Tibial nerve (tissue), 4 donors: Measurements from ENCODE around the gene TEP1.

Experiments
- CTCF ChIP-seq, 5 experiments: fragments of 200-600 bp in 3 of 5; fragments of 450-650 bp in 2 of 5; sonication (generic) in 3 of 5; IDR thresholded peaks; one replicate each; pipeline ENCODE4 v1.5.1; 2016 to 2019; ENCODE audit warnings: antibody characterized with exemption in 5 of 5, mild to moderate bottlenecking in 3 of 5, moderate library complexity in 2 of 5
- EP300 ChIP-seq, 2 donors: sonication (generic); formaldehyde crosslinking; IDR thresholded peaks; one replicate each; pipeline ENCODE4 v1.6.1; 2017; ENCODE audit warnings: antibody characterized with exemption in 2 of 2, mild to moderate bottlenecking in 1 of 2
- POLR2A ChIP-seq, 2 donors: fragments of 450-650 bp; IDR thresholded peaks; one replicate each; pipeline ENCODE4 v1.6.1; 2017; ENCODE audit warnings: antibody characterized with exemption in 2 of 2, mild to moderate bottlenecking in 2 of 2, moderate library complexity in 2 of 2

GRCh38 chr14:20383636-20384035, 29.7 kb downstream of the TEP1 start:
- TF ChIP-seq CTCF (IDR thresholded peaks at IDR 0.05), result no peak
- TF ChIP-seq EP300 (IDR thresholded peaks at IDR 0.05), result no peak
- no peak for TF ChIP-seq POLR2A (IDR thresholded peaks at IDR 0.05)
